H1 (cell line): Measurements from ENCODE around the gene COX17. TPM values are rescaled to one million over a fixed set of nuclear protein-coding genes. Genes with fewer than 3 reads are reported as not detected.

ENCODE experiments used
- CTCF ChIA-PET: fragments of 300-600 bp; sonication (Branson Sonifier 250); formaldehyde crosslinking; loops from one replicate; lab custom pipeline; 2021; ENCODE audit not compliant: partially characterized antibody; lab: Charles Lee
- POLR2A ChIA-PET: fragments of 300-600 bp; sonication (Branson Sonifier 250); formaldehyde crosslinking; loops from one replicate; lab custom pipeline; 2021; ENCODE audit warnings: inconsistent platforms; ENCODE audit not compliant: partially characterized antibody; lab: Charles Lee
- DNase-seq, 2 experiments: peaks; one replicate each; pipeline versions ENCODE4 v3.0.0 to v3.0.0-alpha.2; 2010 to 2022; ENCODE audit warnings: low spot score in 2 of 2, low read depth in 1 of 2, mixed read lengths in 1 of 2
- FAIRE-seq: peaks from 2 replicates; lab custom pipeline; 2011; peaks lifted over from hg19 to GRCh38; lab: Jason Lieb, UNC
- H2AFZ ChIP-seq: 2 replicates; pipeline ENCODE4 v1.8.1; 2012; ENCODE audit warnings: low read length, inconsistent platforms
- H2AK5ac ChIP-seq: 2 replicates; pipeline ENCODE4 v1.6.1; 2013; ENCODE audit warnings: low read depth, low read length
- H2BK120ac ChIP-seq: replicated peaks from 2 replicates; pipeline ENCODE3; 2013; ENCODE audit warnings: low read depth, low read length, inconsistent platforms
- H2BK12ac ChIP-seq: 2 replicates; pipeline ENCODE4 v1.6.1; 2013; ENCODE audit warnings: low read depth, low read length
- H2BK15ac ChIP-seq: 2 replicates; pipeline ENCODE4 v1.6.1; 2013; ENCODE audit warnings: low read length
- H2BK20ac ChIP-seq: 2 replicates; pipeline ENCODE4 v1.6.1; 2013; ENCODE audit warnings: low read length
- H2BK5ac ChIP-seq: 2 replicates; pipeline ENCODE4 v1.6.1; 2013; ENCODE audit warnings: low read depth, low read length
- H3K14ac ChIP-seq: 2 replicates; pipeline ENCODE4 v1.6.1; 2013; ENCODE audit warnings: inconsistent platforms; ENCODE audit not compliant: insufficient read length
- H3K18ac ChIP-seq: 2 replicates; pipeline ENCODE4 v1.6.1; 2013; ENCODE audit warnings: low read length; ENCODE audit errors: extremely low read depth
- H3K23ac ChIP-seq: 2 replicates; pipeline ENCODE4 v1.6.1; 2013; ENCODE audit warnings: inconsistent platforms; ENCODE audit not compliant: insufficient read length
- H3K23me2 ChIP-seq: 2 replicates; pipeline ENCODE4 v1.6.1; 2013; ENCODE audit warnings: low read depth, low read length
- H3K27ac ChIP-seq: 2 replicates; pipeline ENCODE4 v1.6.1; 2011; ENCODE audit warnings: low read depth, low read length, inconsistent platforms
- H3K27me3 ChIP-seq, 4 experiments: replicated peaks in 1 of 4; 1 replicate in 1 of 4; 2 replicates in 3 of 4; pipeline versions ENCODE4 v1.6.1 to v1.8.1; 2011 to 2013; ENCODE audit warnings: low read length in 3 of 4, mild to moderate bottlenecking in 3 of 4, inconsistent platforms in 2 of 4, mixed read lengths in 2 of 4, moderate library complexity in 1 of 4; ENCODE audit not compliant: control insufficient read depth in 3 of 4, insufficient read depth in 3 of 4; ENCODE audit errors: extremely low read depth in 1 of 4
- H3K36me3 ChIP-seq, 4 experiments: 2 replicates each; pipeline versions ENCODE4 v1.6.1 to v1.8.1; 2011 to 2013; ENCODE audit warnings: mild to moderate bottlenecking in 4 of 4, low read length in 3 of 4, moderate library complexity in 2 of 4, control low read depth in 1 of 4, inconsistent platforms in 1 of 4; ENCODE audit not compliant: insufficient read depth in 4 of 4, control insufficient read depth in 2 of 4
- H3K4ac ChIP-seq: replicated peaks from 2 replicates; pipeline ENCODE3; 2013; ENCODE audit warnings: low read length, low read depth, mixed read lengths, inconsistent platforms; ENCODE audit not compliant: insufficient read length
- H3K4me1 ChIP-seq, 4 experiments: replicated peaks in 1 of 4; 1 replicate in 1 of 4; 2 replicates in 3 of 4; pipeline versions ENCODE4 v1.6.1 to v1.8.1; 2011 to 2013; ENCODE audit warnings: low read length in 3 of 4, inconsistent platforms in 2 of 4, mixed read lengths in 1 of 4; ENCODE audit not compliant: insufficient read depth in 4 of 4, control insufficient read depth in 3 of 4
- H3K4me2 ChIP-seq, 2 experiments: 2 replicates each; pipeline versions ENCODE4 v1.6.1 to v1.8.1; 2011 to 2013; ENCODE audit warnings: low read depth in 2 of 2, low read length in 2 of 2, control low read depth in 1 of 2, inconsistent platforms in 1 of 2, mild to moderate bottlenecking in 1 of 2; ENCODE audit not compliant: insufficient read depth in 1 of 2
- H3K4me3 ChIP-seq, 4 experiments: fragments of 200-600, 300-600 bp in 1 of 4; sonication (generic), shearing (Covaris generic), sonication (Bioruptor Twin) in 1 of 4; 2 replicates each; pipeline versions ENCODE4 v1.5.1 to v1.8.1; 2011 to 2016; ENCODE audit warnings: low read length in 4 of 4, low read depth in 3 of 4, control low read depth in 2 of 4, inconsistent platforms in 2 of 4, mild to moderate bottlenecking in 2 of 4, mixed read lengths in 1 of 4, moderate library complexity in 1 of 4; ENCODE audit not compliant: insufficient read depth in 2 of 4; ENCODE audit errors: extremely low read depth in 1 of 4
- H3K56ac ChIP-seq: replicated peaks from 2 replicates; pipeline ENCODE3; 2013; ENCODE audit warnings: low read depth, mild to moderate bottlenecking, mixed read lengths, low read length, inconsistent platforms; ENCODE audit not compliant: insufficient read length
- H3K79me1 ChIP-seq: 2 replicates; pipeline ENCODE4 v1.6.1; 2013; ENCODE audit warnings: low read depth, low read length, control low read depth
- H3K79me2 ChIP-seq, 2 experiments: 2 replicates each; pipeline versions ENCODE4 v1.6.1 to v1.8.1; 2012 to 2013; ENCODE audit warnings: low read length in 2 of 2, mild to moderate bottlenecking in 2 of 2, inconsistent platforms in 1 of 2; ENCODE audit not compliant: insufficient read depth in 2 of 2, control insufficient read depth in 1 of 2
- H3K9ac ChIP-seq, 4 experiments: replicated peaks in 1 of 4; 1 replicate in 1 of 4; 2 replicates in 3 of 4; pipeline versions ENCODE4 v1.6.1 to v1.8.1; 2011 to 2013; ENCODE audit warnings: low read depth in 3 of 4, low read length in 3 of 4, control low read depth in 2 of 4, mild to moderate bottlenecking in 2 of 4, moderate library complexity in 2 of 4, inconsistent platforms in 1 of 4; ENCODE audit errors: extremely low read depth in 1 of 4
- H3K9me3 ChIP-seq, 2 experiments: 2 replicates each; pipeline versions ENCODE4 v1.6.1 to v1.8.1; 2012 to 2013; ENCODE audit warnings: mild to moderate bottlenecking in 2 of 2, moderate library complexity in 2 of 2, control low read depth in 1 of 2, inconsistent platforms in 1 of 2, low read depth in 1 of 2, low read length in 1 of 2, mixed read lengths in 1 of 2; ENCODE audit not compliant: insufficient read depth in 2 of 2
- H4K20me1 ChIP-seq, 2 experiments: replicated peaks in 1 of 2; 2 replicates each; pipeline versions ENCODE3 to v1.8.1; 2011 to 2013; ENCODE audit warnings: inconsistent platforms in 2 of 2, low read length in 2 of 2, mild to moderate bottlenecking in 1 of 2; ENCODE audit not compliant: insufficient read depth in 2 of 2, control insufficient read depth in 1 of 2
- H4K5ac ChIP-seq: 2 replicates; pipeline ENCODE4 v1.6.1; 2013; ENCODE audit warnings: low read length, low read depth, mixed read lengths, inconsistent platforms; ENCODE audit not compliant: insufficient read length
- H4K8ac ChIP-seq: 2 replicates; pipeline ENCODE4 v1.8.0; 2013; ENCODE audit warnings: mild to moderate bottlenecking, moderate library complexity, low read length, inconsistent platforms; ENCODE audit not compliant: insufficient read depth; ENCODE audit errors: extremely low read depth
- H4K91ac ChIP-seq: replicated peaks from 2 replicates; pipeline ENCODE3; 2013; ENCODE audit warnings: low read length, mixed read lengths, inconsistent platforms; ENCODE audit not compliant: insufficient read length
- BACH1 ChIP-seq: IDR thresholded peaks from 2 replicates; pipeline ENCODE4 v1.6.1; 2012; ENCODE audit warnings: low read length, improper control_type of control experiment
- RXRA ChIP-seq: IDR thresholded peaks from 2 replicates; pipeline ENCODE4 v1.6.1; 2011; ENCODE audit warnings: low read depth, mild to moderate bottlenecking, low read length, moderate library complexity; ENCODE audit not compliant: insufficient read depth
- TAF7 ChIP-seq: optimal IDR thresholded peaks from 2 replicates; pipeline ENCODE3; 2011; ENCODE audit warnings: low read depth, mild to moderate bottlenecking, inconsistent platforms, low read length, moderate library complexity, borderline replicate concordance
- TBP ChIP-seq: IDR thresholded peaks from 2 replicates; pipeline ENCODE4 v1.6.1; 2011; ENCODE audit warnings: low read depth, low read length, improper control_type of control experiment
- WGBS, 2 experiments: shearing (Covaris generic) in 1 of 2; methylation state at CpG; one replicate each; pipeline versions ENCODE4 v1.1.6 to v1.1.7; 2013 to 2015; ENCODE audit warnings: low lambda C conversion rate in 2 of 2, mixed read lengths in 2 of 2, inconsistent platforms in 1 of 2, low coverage in 1 of 2, missing lambda C conversion rate in 1 of 2; ENCODE audit not compliant: insufficient replicate concordance in 2 of 2, insufficient coverage in 1 of 2, insufficient read length in 1 of 2; ENCODE audit errors: extremely low coverage in 1 of 2, missing lambda C conversion rate in 1 of 2; 5-methylcytosine and 5-hydroxymethylcytosine counted together
- polyA plus RNA-seq, 7 experiments: library from polyadenylated mRNA; depleted of rRNA in 3 of 7; stranded (reverse) in 5 of 7; unstranded in 2 of 7; fragments of >200 nt in 5 of 7; fragments of 200-250 nt in 2 of 7; gene quantifications; 1 replicate in 5 of 7; 2 replicates in 1 of 7; 4 replicates in 1 of 7; pipeline versions ENCODE4 v1.2.1 to v1.2.3, GENCODE V29; 2011 to 2013; ENCODE audit warnings: missing spikeins in 2 of 7, mixed read lengths in 2 of 7
- total RNA-seq: library from RNA; stranded (reverse); fragmentation: NEBNext Ultra II Directional; extraction: Animal tissue kit (Norgen Biotek cat#: 25700); gene quantifications from 2 replicates; pipeline ENCODE4 v1.2.1, GENCODE V29; 2021
- TF ChIP-seq, protein P1 (sequence below): IDR thresholded peaks from 2 replicates; pipeline ENCODE4 v1.6.1; 2012; ENCODE audit warnings: inconsistent platforms
- TF ChIP-seq, protein P2 (sequence below): IDR thresholded peaks from 2 replicates; pipeline ENCODE4 v1.6.1; 2011; ENCODE audit warnings: low read length, improper control_type of control experiment

COX17 gene
- total and polyA plus RNA-seq, 2 of the 8 experiments (the other 6 are each of a cell fraction or from before 2014, with no cell fraction given) = 34.2 to 43.0 TPM

DNA sequence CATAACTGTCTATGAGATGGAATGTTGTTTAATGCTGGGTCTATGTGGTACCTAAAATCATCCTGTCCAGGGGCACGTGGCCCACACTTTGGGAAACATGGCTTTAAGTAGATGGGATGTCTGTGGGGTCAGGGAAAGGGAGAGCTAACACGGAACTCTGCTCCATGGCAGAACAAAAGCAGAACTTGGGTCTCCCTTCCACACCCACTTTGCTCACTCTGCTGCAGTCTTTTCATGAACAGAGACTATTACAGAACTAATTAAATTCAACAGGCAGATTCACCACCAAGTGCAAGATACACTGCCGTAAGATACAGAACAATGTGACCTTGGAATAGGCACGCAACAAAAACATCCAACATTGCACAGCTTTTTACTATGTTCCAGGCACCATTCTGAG lies 45.0 kb downstream of the COX17 start:
- no peaks in the 10 kb centered on the region for H3K79me2 ChIP-seq
- ChIA-PET POLR2A (no interaction called here), CTCF (interaction anchor here (1.2 kb wide), 1 partner anchor 10 kb away, joined by 3 read pairs; no protein-coding TSS in a partner anchor)
- H3K36me3 ChIP-seq = no peaks in the 10 kb centered on the region
- DNase-seq = no peak
- no peaks in the 10 kb centered on the region for H3K9me3 ChIP-seq
- H4K8ac ChIP-seq = no peak overlapping the region
- FAIRE-seq = no peak
- H3K18ac ChIP-seq = no peak overlapping the region
- no peak overlapping the region for H2BK20ac ChIP-seq
- no peak overlapping the region for H2BK120ac ChIP-seq
- H2AFZ ChIP-seq = no peak overlapping the region; the same call in 1 of the 2 replicates
- no peak overlapping the region for H2BK15ac ChIP-seq
- H3K4me3 ChIP-seq = no peak overlapping the region
- H3K27me3 ChIP-seq = no peaks in the 10 kb centered on the region
- H4K5ac ChIP-seq = no peak overlapping the region
- H3K27ac ChIP-seq = no peak overlapping the region
- no peak overlapping the region for H2AK5ac ChIP-seq
- H2BK12ac ChIP-seq = no peak overlapping the region
- no peak overlapping the region for H3K56ac ChIP-seq
- no peak overlapping the region for H3K14ac ChIP-seq
- peaks cover 0 to 4% (median 1%) of the 10 kb centered on the region in 4 experiments; a peak in 2 of 7 replicates for H3K4me1 ChIP-seq
- H4K91ac ChIP-seq = no peak overlapping the region
- no peak overlapping the region for H3K4ac ChIP-seq
- WGBS, 2 experiments = 91% methylated on average over 4 of the region's 4 CpGs; no CpG with 5 or more reads in 1 of the 2 experiments
- no peak overlapping the region for H2BK5ac ChIP-seq
- no peaks in the 10 kb centered on the region for H4K20me1 ChIP-seq
- no peak overlapping the region for H3K23ac ChIP-seq
- TF ChIP-seq, protein P1, sequence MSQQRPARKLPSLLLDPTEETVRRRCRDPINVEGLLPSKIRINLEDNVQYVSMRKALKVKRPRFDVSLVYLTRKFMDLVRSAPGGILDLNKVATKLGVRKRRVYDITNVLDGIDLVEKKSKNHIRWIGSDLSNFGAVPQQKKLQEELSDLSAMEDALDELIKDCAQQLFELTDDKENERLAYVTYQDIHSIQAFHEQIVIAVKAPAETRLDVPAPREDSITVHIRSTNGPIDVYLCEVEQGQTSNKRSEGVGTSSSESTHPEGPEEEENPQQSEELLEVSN = no peak
- TF ChIP-seq, protein P2, sequence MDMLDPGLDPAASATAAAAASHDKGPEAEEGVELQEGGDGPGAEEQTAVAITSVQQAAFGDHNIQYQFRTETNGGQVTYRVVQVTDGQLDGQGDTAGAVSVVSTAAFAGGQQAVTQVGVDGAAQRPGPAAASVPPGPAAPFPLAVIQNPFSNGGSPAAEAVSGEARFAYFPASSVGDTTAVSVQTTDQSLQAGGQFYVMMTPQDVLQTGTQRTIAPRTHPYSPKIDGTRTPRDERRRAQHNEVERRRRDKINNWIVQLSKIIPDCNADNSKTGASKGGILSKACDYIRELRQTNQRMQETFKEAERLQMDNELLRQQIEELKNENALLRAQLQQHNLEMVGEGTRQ = no peak
- no peak for TF ChIP-seq BACH1
- TF ChIP-seq RXRA = no peak
- no peak for TF ChIP-seq TAF7
- no peak for TF ChIP-seq TBP
- TF ChIP-seq, all 59 proteins: peak for 0
- Histone ChIP-seq H3K9ac (no peak overlapping the region), H3K23me2 (no peaks in the 10 kb centered on the region), H3K4me2 (no peak overlapping the region), H3K79me1 (no peaks in the 10 kb centered on the region)
